ENCODE measurements around the gene SLC27A5. TPM values are rescaled to one million over a fixed set of nuclear protein-coding genes. Genes with fewer than 3 reads are reported as not detected.

Gene SLC27A5
- 9.9 TPM for polyA plus RNA-seq (ENCODE audit: insufficient read length)
- long read RNA-seq, donor 1, full-length matches to known transcripts: 18 of 18 reads
- long read RNA-seq, donor 1, partial matches to known transcripts: 0 of 18 reads
- long read RNA-seq, donor 1, other reads (novel, unspliced or antisense): 0 of 18 reads
- long read RNA-seq, donor 2, full-length matches to known transcripts: 16 of 16 reads
- long read RNA-seq, donor 2, partial matches to known transcripts: 0 of 16 reads
- long read RNA-seq, donor 2, other reads (novel, unspliced or antisense): 0 of 16 reads
- long read RNA-seq, donor 3, full-length matches to known transcripts: 18 of 18 reads
- long read RNA-seq, donor 3, partial matches to known transcripts: 0 of 18 reads
- long read RNA-seq, donor 3, other reads (novel, unspliced or antisense): 0 of 18 reads
- long read RNA-seq, donor 4, full-length matches to known transcripts: 2 of 2 reads
- long read RNA-seq, donor 4, partial matches to known transcripts: 0 of 2 reads
- long read RNA-seq, donor 4, other reads (novel, unspliced or antisense): 0 of 2 reads
- long read RNA-seq, donor 5, full-length matches to known transcripts: 21 of 21 reads
- long read RNA-seq, donor 5, partial matches to known transcripts: 0 of 21 reads
- long read RNA-seq, donor 5, other reads (novel, unspliced or antisense): 0 of 21 reads
- long read RNA-seq, donor 6, full-length matches to known transcripts: 13 of 20 reads
- long read RNA-seq, donor 6, partial matches to known transcripts: 7 of 20 reads
- long read RNA-seq, donor 6, other reads (novel, unspliced or antisense): 0 of 20 reads
- long read RNA-seq, donor 7, full-length matches to known transcripts: 11 of 18 reads
- long read RNA-seq, donor 7, partial matches to known transcripts: 7 of 18 reads
- long read RNA-seq, donor 7, other reads (novel, unspliced or antisense): 0 of 18 reads
- long read RNA-seq, donor 8, partial matches to known transcripts: 0 of 4 reads
- long read RNA-seq, donor 8, other reads (novel, unspliced or antisense): 0 of 4 reads

GRCh38 chr19:58511353-58512208 lies at the start of gene SLC27A5:
Gene SLC27A5 (minus strand): TSS chr19:58511992. CDS start chr19:58511955, 37 bp downstream.
- no peak for DNase-seq

GRCh38 chr19:58560921-58561320 lies 49.1 kb upstream of the SLC27A5 start:
- no peak for DNase-seq

- DNase-seq: no peak
These were observed 48.5 kb upstream of the SLC27A5 start for GRCh38 chr19:58560007-58560887.

DNA sequence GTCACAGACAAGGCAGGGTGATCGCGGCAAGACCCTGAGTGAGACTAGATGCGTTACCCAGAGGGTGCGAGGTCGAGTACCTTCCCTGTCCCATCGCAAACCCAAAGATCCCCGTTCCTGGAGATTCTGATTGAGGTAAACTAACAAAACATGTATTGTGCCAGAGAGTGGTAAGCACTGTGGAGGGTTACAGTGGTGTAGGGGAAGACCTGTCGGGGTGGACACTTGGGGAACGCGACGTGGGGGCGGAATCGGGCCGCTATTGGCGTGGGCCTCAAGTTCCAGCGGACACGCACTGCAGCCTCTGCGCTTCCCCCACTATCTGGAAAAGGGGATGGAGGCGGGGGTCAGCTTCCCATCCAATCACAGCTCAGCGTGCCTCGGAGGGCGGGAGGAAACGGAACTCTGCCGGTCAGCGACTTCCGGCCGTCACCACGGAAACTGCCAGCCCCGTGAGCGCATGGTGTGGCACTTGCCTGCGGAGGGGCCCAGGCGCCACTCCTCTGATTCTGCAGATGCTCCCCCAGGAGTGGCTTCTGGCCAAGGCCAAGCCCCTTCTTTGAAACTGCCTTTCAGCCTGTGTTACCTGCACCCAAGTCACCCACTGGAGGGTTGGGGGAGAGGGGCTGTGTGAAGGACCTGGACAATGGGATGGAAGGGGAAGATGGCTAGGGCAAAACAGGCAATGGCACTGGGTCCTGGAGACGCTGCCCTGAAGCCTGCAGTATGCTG lies 47.6 kb upstream of the SLC27A5 start:
- peak; percentile 89 for DNase-seq

- DNase-seq: peak; percentile 98
These were observed 47.0 kb upstream of the SLC27A5 start for GRCh38 chr19:58558623-58559274.

GRCh38 chr19:58558066-58558622 lies 46.4 kb upstream of the SLC27A5 start, which contains the start of gene UBE2M:
Gene UBE2M (minus strand): TSS chr19:58558611. CDS start chr19:58558381, 230 bp downstream.
- DNase-seq: no peak

GRCh38 chr19:58557221-58558065 lies 45.7 kb upstream of the SLC27A5 start:
- no peak for DNase-seq

DNA sequence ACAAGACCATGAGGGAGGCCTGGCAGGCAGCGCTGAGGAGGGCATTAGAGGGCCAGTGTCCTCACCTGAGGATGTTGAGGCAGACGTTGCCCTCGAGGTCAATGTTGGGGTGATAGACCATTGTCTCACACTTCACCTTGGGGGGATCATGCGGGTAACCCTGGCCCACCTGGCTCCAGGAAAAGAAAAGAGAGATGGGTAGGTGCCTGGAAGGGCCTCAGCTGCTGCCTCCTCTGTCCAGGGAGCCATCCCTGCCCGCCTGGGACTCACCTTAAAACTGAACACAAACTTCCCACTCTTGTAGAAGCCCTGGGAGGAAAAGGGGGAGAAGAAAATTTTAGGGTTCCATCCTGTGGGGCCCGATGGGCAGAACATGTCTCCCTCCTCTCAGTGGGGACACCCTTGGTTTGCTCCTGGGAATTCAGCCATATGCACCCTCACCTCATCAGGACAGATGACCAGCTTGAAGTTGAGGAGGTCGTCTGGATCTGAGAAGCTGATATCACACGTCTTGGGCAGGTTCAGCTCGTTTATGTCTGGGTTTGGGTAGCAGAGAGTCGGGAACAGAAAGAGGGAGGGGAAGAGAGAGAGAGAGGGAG lies 44.9 kb upstream of the SLC27A5 start:
- no peak for DNase-seq

DNA sequence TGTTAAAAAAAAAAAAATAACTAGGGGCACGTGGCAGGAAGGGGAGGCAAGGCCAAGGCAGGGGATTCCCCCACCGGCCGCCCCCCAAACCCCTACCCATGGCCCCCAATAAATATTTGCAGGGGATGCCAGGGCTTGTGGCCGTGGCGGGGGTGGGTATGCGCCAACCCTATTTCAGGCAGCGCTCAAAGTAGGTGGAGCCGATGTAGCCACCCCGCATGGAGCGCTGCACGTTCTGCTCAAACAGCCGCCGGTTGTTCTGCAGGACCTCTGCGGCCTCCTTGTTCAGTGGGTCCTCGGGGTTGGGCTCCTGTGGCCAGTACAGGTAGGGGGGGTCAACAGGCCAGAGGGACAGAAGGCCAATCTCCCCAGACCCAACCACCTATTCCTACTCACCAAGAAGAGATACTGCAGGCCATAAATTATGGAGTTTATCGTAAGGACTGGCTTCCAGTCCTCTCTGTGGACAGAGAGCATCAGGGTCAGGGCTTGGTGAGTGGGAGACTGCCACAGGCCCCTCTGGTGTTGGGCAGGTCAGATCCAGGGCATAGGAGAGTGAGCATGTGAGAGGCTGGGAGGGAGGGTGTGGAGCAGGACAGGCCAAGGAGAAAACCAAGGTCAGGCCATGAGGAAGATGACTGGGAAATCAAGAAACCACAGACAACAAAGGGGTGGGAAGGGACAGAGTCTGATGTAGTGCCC lies 44.3 kb upstream of the SLC27A5 start:
- no peak for DNase-seq

DNA sequence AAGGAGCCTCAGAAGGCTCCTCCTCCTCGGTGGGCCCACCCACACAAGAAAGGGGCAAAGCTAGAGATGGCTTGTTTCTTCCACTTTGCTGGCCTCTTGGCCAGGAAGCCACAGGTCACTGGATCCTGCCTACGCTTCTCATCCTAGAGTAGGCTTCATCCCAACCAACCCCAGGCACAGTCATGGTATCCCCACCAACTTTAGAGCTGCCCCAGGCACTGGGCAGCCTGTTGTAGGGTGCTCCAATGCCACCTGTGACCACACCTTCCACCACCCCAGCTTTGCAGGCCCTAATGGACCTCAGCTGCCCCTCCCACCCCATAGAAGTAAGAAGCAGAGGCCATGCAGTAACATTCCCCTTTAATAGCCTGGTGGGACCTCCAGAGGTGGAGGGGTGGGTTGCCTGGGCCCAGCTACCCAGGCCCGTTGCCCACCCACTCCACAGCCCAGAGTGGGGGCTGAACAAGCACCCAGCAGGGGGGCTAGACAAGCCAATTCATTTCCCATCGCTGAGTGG lies 43.6 kb upstream of the SLC27A5 start:
- no peak for DNase-seq

DNA sequence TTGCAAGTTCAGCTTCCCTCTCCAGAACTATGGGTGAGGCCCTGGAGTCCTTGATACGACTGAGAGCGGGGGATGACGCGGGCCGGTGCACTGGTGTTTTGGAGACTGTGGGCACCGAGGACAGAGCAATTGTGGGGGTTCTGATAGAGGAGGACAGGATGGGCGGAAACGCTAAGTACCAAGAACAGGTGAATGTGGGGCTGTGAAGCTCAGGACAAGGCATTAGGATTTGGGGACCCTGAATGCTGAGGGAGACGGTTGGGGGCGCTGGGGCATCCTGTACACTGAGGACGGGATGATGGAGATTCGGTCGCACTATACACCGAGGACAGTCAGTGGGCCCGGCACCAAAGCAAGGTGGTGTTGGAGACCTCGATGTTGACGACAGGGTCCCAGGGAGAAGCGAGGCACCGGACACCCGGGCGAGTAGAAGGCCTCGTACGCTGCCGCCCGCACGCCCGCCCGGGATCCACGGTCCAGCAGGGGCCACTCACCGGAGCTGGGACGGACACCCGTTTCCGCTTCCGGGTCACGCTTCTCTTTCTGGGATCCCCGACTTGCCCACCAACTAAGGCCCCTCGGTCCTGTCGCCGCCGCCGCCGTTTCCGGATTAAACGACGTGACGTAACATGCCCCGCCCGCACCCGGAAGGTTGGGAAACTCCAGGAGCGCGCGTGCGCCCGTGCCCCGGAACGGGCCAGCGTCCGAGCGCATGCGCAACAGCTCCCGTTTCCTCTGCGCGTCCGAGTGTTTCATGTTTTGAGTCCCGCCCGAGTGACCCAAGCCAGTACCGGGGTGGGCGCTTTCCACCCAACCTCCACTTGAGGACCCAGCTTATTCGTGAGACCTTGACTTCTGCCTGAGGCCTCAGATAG lies 42.9 kb upstream of the SLC27A5 start, which contains the start of gene CHMP2A:
TSS of gene CHMP2A (minus strand) at position 612 of the 875 bp plus-strand sequence. CDS start 893 bp downstream, outside the sequence.
- DNase-seq: peak; percentile 97

- no peak for DNase-seq
These were observed 42.2 kb upstream of the SLC27A5 start for GRCh38 chr19:58553799-58554493.

DNA sequence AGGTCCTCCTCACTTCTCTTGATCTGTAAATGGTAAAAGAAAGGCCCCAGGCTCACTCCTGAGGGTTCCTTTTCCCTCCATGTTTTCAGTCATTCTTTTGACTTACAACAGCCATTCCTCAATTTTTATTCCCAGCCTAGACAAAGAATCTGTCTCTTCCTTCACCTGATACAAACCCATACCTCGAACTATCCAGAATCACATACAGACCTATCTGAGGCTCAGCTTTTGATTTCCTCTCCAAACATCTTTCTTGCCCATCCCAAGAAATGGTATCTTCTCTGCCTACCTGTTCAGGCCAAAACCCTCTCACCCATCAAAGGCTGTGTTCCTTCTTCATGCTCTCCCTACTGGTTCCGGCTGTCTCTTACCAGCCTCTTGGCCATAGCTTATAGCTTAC lies 40.9 kb upstream of the SLC27A5 start:
- no peak for DNase-seq

- DNase-seq: no peak
These were observed 40.0 kb upstream of the SLC27A5 start for GRCh38 chr19:58551577-58552471.
